Coronary artery (tissue), 2 donors: ENCODE data around the gene CHST12.

Experiments
- DNase-seq: peaks from one replicate; pipeline ENCODE4 v3.0.0-alpha.2; 2017; ENCODE audit warnings: low spot score
- H3K27ac ChIP-seq, 2 donors: fragments of 200-600 bp; sonication (generic); one replicate each; pipeline ENCODE4 v1.5.1; 2016 to 2019
- H3K4me3 ChIP-seq: fragments of 200-600 bp; sonication (generic); 2 replicates; pipeline ENCODE4 v1.5.1; 2016; ENCODE audit warnings: mild to moderate bottlenecking, moderate library complexity
- CTCF ChIP-seq: fragments of 200-600 bp; sonication (generic); IDR thresholded peaks from one replicate; pipeline ENCODE4 v1.5.1; 2019; ENCODE audit warnings: antibody characterized with exemption

The CHST12 gene

GRCh38 chr7:2488681-2489080, 85.3 kb downstream of the CHST12 start:
- DNase-seq, result no peak
- peak overlapping the region; percentile 10 to 77 for H3K27ac ChIP-seq

GRCh38 chr7:2490181-2490651, 86.8 kb downstream of the CHST12 start:
- no peak for DNase-seq
- peak overlapping the region in 1 of 2 donors; percentile 73 for H3K27ac ChIP-seq
- TF ChIP-seq CTCF, result no peak
- H3K4me3 ChIP-seq, result no peak overlapping the region

More at GRCh38 chr7:2488681-2489080, 85.3 kb downstream of the CHST12 start:
- H3K4me3 ChIP-seq, result peak overlapping the region; percentile 14
- TF ChIP-seq CTCF, result no peak

GRCh38 chr7:2492038-2492437, 88.6 kb downstream of the CHST12 start:
- H3K27ac ChIP-seq, result no peak overlapping the region
- no peak for TF ChIP-seq CTCF
- DNase-seq, result no peak
- H3K4me3 ChIP-seq, result no peak overlapping the region

- no peak for TF ChIP-seq CTCF
- Histone ChIP-seq H3K27ac (no peak overlapping the region), H3K4me3 (no peak overlapping the region)
- no peak for DNase-seq
Observed at GRCh38 chr7:2493205-2494164, 90.1 kb downstream of the CHST12 start.

- TF ChIP-seq CTCF, result no peak
- H3K27ac ChIP-seq, result no peak overlapping the region
- H3K4me3 ChIP-seq, result no peak overlapping the region
- no peak for DNase-seq
Observed at GRCh38 chr7:2494191-2495130, 91.0 kb downstream of the CHST12 start.

- no peak for DNase-seq
- no peak for TF ChIP-seq CTCF
- Histone ChIP-seq H3K4me3 (no peak overlapping the region), H3K27ac (no peak overlapping the region)
Observed at GRCh38 chr7:2495418-2496299, 92.2 kb downstream of the CHST12 start.
